Measurements from ENCODE around the gene PI4KA. TPM values are rescaled to one million over a fixed set of nuclear protein-coding genes. Genes with fewer than 3 reads are reported as not detected.
"Not testable (repeated sequence)": the region's sequence is repeated elsewhere in the genome, so short reads cannot be mapped to it uniquely, and the experiment has no call there.

PI4KA gene
- polyA plus RNA-seq, 4 donors = 54.0 to 73.4 (median 63.3) TPM

DNA sequence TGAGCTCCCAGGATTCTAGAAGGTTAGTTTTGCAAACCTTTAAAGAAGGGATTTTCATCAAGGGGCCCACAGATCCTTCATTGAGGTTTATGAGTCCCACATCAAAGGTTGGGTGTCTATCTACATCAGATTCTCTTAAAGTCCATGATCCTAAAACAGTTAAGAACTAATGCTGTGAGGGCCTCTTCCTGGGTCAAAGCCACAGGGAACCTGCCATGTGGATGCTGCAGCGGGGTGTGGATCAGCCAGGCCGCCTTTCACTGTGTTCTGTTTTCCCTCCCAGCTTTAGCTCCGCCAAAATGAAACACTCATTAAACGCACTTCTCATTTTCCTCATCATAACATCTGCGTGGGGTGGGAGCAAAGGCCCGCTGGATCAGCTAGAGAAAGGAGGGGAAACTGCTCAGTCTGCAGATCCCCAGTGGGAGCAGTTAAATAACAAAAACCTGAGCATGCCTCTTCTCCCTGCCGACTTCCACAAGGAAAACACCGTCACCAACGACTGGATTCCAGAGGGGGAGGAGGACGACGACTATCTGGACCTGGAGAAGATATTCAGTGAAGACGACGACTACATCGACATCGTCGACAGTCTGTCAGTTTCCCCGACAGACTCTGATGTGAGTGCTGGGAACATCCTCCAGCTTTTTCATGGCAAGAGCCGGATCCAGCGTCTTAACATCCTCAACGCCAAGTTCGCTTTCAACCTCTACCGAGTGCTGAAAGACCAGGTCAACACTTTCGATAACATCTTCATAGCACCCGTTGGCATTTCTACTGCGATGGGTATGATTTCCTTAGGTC lies 79.4 kb downstream of the PI4KA start:
- DNase-seq (ENCODE audit: low read depth in 4 of 4, low spot score in 3 of 4) = no peak

DNA sequence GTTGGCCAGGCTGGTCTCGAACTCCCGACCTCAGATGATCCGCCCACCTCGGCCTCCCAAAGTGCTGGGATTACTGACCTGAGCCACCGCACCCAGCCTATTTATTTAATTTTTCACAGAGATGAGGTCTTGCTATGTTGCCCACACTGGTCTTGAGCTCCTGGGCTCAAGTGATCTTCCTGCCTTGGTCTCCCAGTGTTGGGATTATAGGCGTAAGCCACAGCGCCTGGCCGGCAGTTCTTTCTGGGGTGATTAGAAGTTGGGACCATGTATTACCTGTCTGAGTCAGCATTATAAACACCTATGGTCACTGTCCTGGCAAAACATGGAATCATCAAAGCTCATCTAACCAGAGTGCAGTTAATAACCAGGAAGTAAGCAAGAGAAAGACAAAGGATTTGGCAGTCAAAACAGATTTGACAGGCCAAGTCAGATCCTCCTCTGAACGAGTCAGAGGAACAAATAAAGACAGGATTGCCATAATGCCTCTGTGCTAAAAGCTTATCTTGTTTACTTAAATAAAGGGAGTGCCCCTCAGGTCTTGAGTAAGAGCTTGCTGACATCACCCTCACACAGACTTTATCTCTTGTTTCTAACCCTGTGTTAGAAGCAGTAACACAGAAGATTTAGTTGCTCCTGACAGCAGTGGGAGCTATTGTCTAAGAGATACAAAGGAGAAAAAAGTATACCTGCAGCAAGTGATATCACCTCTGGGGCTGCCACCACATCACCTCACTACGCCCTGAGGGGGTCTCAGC lies 81.0 kb downstream of the PI4KA start:
- no peak for DNase-seq (ENCODE audit: low read depth in 4 of 4, low spot score in 3 of 4)

DNA sequence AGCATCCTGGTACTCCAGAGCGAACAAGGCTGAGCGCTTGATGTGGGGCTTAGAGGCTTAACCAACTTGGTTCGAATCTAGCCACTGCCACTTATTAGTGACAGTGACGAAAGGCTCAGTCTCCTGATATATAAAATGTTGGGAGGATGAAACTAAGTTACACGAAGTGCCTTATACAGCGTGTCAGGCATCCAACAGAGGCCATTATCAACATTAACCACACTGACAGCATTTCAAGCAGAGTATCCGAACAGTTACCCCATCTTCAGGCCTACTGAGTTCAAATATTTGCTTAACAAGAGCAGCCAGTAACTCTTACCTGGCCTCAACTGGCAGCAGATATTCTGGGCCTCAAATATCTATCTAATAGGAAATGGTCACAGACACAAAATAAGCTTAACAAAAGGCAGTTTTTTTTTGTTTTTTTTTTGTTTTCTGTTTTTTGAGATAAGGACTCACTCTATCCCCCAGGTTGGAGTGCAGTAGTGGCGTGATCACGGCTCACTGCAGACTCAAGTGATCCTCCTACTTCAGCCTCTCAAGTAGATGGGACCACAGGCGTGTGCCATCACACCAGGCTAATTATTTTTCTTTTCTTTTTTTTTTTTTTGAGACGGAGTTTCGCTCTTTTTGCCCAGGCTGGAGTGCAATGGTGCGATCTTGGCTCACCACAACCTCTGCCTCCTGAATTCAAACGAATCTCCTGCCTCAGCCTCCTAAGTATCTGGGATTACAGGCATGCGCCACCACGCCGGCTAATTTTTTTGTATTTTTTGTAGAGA lies 81.8 kb downstream of the PI4KA start:
- DNase-seq (ENCODE audit: low read depth in 4 of 4, low spot score in 3 of 4) = no peak

DNA sequence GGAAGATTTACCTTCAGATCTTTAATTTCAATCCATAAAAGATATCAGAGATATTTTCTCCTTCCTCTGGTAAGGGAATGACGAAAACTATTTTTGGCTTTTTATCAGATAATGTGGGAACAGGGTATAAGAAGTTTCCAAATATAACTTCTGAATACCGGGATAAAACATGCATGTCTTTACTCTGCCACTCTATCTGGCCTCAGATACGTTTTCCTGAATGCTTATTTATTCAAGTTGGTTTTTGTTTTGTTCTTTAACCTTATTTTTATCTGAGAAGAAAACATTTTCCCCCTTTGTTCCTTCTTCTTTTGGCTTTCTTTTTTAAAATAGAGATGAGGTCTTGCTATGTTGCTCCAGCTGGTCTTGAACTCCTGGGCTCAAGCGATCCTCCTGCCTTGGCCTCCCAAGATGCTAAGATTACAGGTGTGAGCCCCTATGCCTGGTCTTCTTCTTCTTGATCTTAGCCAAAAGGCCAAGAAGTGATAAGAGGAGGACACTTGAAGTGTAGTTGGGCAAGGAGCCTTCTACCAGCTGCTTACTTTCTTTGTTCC lies 83.2 kb downstream of the PI4KA start:
- DNase-seq (ENCODE audit: low read depth in 4 of 4, low spot score in 3 of 4) = no peak

DNA sequence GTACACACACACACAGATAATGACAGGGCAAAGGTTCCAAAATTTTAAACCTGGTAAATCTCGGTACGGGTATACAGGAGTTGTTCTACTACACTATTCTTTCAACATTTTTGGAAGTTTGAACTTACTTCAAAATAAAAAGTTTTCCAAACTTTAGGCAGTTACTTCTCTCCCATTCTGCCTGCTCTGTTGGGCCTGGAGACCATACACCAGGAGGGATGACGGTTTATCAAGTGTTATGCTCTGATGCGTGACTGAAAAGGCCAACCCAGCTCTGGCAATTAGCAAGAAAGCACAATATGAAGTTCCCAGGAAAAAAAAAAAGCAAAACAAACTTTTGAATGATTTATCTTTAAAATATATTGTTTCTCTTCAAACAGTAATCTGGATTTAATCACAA lies 83.7 kb downstream of the PI4KA start:
- DNase-seq (ENCODE audit: low read depth in 4 of 4, low spot score in 3 of 4) = no peak

DNA sequence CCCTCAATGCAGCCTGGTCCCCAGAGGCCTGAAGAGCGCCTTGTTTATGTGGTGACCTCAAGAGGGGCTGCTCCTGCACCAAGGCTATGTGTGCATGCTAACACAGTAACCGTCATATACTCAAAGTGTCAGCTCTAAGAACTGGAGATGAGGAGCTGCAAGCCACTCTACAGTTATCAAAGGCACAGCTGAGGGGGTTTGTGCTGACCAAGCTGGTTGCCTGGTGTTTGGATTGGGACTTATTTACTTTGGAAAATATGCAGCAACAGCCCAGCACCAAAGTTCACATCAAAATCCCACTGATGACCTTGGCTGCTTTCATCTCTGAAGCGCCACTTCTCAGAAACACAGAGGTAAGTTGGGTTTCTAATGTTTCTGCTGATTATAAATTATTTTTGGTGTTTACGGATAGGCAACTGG lies 84.8 kb downstream of the PI4KA start, which contains the start of gene SERPIND1:
Gene SERPIND1 (plus strand): TSS at position 321 of the 420 bp plus-strand sequence. CDS start 5,200 bp downstream, outside the sequence.
- DNase-seq (ENCODE audit: low read depth in 4 of 4, low spot score in 3 of 4) = no peak

DNA sequence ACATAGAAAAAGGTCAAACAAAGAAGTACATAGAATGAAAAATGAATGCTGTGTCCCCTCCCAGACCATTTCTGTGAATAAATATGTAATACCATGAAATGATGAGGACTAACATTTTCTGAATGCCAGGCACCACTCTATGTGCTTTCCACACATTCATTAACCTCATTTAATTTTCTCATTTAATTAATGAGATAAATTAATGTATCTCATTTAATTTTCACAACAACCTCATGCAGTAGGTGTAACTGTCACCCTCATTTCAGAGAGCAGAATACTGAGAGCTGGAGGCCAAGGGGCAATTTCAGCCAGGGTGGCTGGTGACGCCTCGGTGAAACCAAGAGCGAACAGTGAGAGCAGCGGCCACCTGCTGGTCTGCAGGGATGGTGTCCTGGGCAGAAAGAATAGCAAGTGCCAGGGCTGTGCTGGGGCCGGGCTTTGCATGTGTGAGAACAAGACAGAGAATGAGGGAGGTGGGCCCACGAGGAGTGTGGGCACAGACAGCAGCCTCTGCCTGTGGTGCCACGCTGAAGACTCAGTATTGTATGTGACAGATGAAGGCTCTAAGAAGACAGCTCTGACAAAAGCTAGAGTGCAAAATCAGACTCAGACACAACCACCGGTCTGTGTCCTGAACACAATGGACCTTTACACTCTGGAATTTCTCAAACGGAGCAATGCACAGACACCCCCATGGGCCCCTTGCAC lies 86.5 kb downstream of the PI4KA start:
- no peak for DNase-seq (ENCODE audit: low read depth in 4 of 4, low spot score in 3 of 4)

DNA sequence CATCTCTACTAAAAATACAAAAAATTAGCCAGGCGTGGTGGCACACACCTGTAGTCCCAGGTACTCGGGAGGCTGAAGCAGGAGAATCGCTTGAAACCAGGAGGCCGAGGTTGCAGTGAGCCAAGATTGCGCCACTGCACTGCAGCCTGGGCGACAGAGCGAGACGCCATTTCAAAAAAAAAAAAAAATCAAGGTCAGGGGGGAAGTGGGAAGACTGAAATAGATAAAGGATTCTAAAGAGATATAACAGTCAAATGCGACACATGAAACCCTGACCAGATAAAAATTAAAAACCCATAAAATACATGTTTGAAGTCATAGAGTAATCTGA lies 89.2 kb downstream of the PI4KA start:
- DNase-seq (ENCODE audit: low read depth in 4 of 4, low spot score in 3 of 4) = not testable (repeated sequence)

DNA sequence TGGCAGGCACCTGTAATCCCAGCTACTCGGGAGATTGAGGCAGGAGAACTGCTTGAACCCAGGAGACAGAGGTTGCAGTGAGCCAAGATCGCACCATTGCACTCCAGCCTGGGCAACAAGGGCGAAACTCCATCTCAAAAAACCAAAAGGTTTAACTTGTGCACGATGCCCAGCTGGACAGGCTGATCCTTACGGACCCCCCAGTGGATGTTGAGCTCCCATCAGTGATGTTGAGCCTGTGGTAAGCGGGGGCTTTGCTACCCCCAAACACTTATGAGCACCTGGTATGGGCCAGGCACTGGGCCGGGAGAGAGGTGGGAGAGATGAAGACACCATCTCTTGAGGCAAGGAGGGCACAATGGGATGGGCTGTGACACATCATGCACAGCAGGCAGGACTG lies 92.1 kb downstream of the PI4KA start:
- DNase-seq (ENCODE audit: low read depth in 4 of 4, low spot score in 3 of 4) = no peak

DNA sequence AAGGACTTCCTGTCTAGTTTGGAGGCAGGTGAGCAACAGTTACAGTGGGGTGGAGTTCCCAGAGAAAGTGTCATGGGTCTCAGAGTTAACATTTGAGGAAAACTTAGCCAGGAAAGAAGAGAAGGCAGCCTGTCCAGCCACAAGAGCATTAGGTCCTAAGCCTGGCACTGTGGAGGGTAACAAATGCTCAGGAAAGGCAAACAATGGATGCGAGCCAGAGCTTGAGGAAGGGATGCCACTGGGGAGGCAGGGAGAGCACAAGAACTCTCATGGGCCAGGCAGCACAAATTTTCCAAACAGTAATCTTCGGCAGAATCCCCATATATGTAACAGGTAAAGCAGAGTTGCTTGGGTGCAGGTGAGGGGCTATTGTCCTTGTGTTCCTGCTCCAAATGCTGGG lies 92.7 kb downstream of the PI4KA start:
- DNase-seq (ENCODE audit: low read depth in 4 of 4, low spot score in 3 of 4) = no peak

DNA sequence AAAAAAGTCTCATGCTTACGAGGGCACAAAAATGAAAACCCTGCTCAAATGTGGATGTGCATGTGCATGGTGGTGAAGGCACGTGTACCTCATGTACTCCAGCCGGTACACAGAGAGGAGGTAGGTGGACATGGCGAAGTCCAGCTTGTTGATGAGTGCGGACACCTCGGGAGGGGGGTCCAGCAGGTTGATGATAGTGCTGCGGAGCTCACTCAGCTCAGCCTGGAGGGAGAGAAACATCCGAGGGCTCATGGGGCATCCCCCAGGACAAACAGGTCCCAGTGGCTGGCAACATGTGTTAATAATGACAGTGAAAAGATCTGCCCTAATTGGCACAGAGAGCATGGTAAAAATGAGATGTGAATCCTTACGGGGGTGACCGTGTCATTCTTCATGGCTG lies 93.9 kb downstream of the PI4KA start:
- no peak for DNase-seq (ENCODE audit: low read depth in 4 of 4, low spot score in 3 of 4)

DNA sequence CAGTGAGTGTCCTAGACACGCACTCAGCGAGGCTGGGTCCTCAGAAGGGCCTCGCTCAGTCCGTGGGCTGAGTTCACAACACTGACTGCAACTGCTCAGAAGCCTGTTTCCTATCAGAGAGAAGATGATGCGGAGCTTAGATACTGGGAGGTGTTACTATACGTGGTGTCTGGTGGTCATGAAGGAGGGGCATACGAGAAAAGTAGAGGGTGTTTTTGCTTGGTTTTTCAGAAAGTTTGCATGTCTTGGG lies 94.2 kb downstream of the PI4KA start:
- DNase-seq (ENCODE audit: low read depth in 4 of 4, low spot score in 3 of 4) = no peak

DNA sequence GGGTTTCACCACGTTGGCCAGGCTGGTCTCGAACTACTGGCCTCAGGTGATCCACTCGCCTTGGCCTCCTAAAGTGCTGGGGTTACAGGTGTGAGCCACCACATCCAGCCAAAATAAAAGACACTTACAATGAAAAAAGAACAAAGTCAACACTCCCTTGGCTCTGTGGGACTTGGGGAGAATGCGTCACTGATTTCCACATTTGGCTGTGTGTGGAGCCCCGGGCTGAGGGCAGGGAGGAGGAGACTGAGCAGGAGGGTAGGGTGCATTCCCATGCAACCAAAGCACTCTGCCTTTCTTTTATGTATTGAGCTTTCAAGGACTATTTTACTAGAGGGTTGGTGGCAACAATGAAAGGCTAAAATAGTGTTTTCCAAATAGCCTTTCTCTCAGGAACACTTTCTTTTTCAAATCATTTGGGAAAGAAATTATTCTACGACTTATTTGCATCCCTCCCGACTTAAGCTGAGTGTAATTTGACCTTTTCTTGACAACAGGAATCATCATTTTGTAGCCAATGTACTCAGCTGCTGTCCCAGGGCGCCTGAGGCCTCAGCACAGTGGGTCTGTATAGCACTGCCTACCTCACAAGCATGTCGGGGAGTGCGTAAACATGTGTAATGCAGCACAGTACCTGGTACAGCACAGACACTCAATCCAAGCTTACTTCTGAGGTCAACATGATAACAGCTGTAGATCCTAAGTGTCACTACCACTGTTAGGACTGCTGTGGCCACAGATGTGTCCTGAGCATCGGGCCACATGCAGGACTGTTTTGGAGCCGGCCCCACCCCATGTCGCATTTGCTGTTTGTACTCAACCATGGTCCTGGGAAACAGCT lies 94.8 kb downstream of the PI4KA start:
- DNase-seq (ENCODE audit: low read depth in 4 of 4, low spot score in 3 of 4) = no peak

DNA sequence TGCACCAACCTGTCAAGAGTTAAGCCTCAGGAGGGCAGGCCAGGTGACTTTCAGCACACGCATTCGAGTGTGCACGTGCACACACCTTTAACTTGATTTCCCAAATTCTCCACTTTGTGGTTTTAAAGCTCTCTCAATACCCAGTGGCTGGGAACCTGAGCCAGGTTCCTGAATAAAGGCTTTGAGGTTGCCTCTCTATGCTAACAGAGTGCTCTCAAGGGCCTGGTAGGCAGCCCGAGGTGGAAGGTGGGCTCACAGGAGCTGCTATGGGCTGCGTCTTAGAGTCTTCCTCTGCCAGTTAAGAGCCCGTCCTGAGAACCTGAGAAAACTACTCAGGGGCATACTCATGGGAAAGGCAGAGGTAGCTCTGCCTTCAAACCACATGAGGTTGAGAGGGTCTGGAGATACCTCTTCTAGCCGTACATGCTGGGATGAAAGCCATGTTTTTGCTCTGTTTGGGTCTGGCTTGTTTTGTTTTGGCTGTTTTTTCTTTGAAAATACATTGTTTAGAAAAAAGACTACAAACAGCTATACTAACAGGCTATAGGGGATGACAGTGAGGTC lies 96.3 kb downstream of the PI4KA start:
- no peak for DNase-seq (ENCODE audit: low read depth in 4 of 4, low spot score in 3 of 4)

DNA sequence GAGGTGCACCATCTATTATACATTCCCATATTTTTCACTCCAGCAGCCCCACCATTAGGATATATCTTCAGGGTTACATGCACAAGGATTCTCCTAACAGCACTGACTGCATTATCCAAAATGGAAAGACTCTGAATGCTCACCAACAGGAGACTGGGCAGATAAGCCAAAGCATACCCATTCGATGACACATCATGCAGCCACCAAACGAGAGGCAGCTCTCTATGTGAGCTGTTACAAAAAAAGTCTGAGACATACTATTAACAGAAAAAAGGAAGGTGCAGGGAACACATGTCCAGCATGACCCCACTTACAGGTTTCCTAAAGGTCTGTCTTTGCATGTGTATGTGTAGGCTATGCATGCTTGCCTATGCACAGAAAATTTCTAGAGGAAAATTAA lies 97.1 kb downstream of the PI4KA start:
- no peak for DNase-seq (ENCODE audit: low read depth in 4 of 4, low spot score in 3 of 4)

DNA sequence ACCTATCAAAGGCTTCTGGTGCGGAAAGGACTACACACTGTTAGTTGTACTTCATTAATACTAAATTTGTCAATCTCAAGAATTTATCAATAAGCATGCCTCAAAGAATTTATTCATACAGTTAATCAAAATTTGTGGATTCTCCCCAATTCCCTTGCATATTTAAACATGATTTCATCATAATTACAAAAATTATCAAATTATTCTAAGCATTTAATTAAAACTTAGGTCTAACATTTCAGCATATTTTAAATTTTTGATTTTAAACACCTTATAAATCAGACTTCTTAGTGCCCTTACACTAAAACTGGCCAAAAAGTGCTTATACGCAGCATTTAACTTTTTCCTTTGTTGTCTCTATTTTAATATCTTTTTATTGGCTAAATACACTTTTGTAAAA lies 98.5 kb downstream of the PI4KA start:
- DNase-seq (ENCODE audit: low read depth in 4 of 4, low spot score in 3 of 4) = no peak

DNA sequence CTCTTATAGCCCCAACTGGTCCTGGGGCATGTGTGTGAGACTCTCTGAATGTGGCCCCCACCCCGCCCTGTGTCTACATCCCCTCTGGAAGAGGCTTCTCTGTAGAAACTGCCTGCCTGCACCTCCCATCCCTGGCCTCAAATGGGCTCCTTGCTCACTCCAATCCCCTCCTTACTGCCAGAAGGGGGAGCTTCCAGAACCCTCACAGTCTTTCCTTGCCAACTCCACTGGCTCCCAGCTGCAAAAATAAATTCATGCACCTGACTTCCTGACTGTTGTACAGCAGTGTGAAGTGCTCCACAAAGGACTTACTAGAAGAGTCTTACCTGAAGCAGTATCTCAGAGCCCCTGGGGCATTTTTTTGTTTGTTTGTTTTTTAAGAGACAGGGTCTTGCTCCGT lies 99.9 kb downstream of the PI4KA start:
- DNase-seq (ENCODE audit: low read depth in 4 of 4, low spot score in 3 of 4) = no peak

DNA sequence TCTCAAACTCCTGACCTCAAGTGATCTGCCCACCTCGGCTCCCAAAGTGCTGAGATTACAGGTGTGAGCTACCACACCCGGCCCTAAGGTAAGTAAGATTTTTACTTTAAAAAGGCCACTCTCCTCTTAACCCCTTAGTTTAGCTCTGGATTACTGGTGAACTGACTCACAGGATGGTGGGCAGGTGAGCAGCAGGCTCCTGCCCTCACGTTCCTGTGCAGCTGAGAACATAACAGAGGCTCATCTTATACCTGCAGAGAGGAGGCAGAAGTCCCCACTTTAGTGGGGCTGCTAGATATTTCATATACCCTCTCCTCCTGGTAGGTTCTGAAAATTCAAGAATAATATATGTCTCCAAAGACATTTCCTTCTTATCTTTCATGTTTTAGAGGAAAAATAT lies 101.8 kb downstream of the PI4KA start:
- no peak for DNase-seq (ENCODE audit: low read depth in 4 of 4, low spot score in 3 of 4)

DNA sequence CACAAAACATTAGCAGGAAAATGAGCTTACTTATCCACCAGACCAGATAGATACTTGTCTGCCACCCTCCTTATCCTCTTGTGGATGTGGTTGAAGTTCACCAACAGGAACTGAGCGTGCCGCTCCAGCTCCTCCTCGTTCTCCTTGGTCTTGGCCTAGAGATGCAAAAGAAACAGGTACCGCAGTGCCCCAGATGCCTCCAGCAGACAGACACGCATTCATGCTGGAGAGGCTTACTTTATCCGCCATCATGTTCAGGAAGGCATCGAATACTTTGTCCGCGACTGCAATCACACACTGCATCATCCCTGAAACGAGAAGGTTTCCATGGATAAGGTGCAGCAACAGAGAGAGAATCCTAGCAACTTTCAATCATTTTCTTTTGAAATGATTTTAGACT lies 105.7 kb downstream of the PI4KA start:
- DNase-seq (ENCODE audit: low read depth in 4 of 4, low spot score in 3 of 4) = no peak

All from right renal pelvis (tissue), 4 donors.